H1 (cell line): Measurements from ENCODE around the gene OSBPL3. TPM values are rescaled to one million over a fixed set of nuclear protein-coding genes. Genes with fewer than 3 reads are reported as not detected.

Source experiments
- CBX5 ChIP-seq: fragments of 300-800, 300-1000 bp; sonication (generic); IDR thresholded peaks from 2 replicates; pipeline ENCODE4 v1.7.1; 2016; ENCODE audit warnings: antibody characterized with exemption, low read length, low read depth
- GABPA ChIP-seq: IDR thresholded peaks from 2 replicates; pipeline ENCODE4 v1.6.1; 2011; ENCODE audit warnings: mild to moderate bottlenecking, low read length, moderate library complexity, borderline replicate concordance; ENCODE audit not compliant: insufficient read depth
- TEAD4 ChIP-seq: IDR thresholded peaks from 2 replicates; pipeline ENCODE4 v1.6.1; 2012; ENCODE audit warnings: low read depth, low read length, inconsistent platforms, mixed read lengths
- USF2 ChIP-seq: IDR thresholded peaks from 2 replicates; pipeline ENCODE4 v1.6.1; 2011; ENCODE audit warnings: low read length, improper control_type of control experiment
- polyA plus RNA-seq, 7 experiments: library from polyadenylated mRNA; depleted of rRNA in 3 of 7; stranded (reverse) in 5 of 7; unstranded in 2 of 7; fragments of >200 nt in 5 of 7; fragments of 200-250 nt in 2 of 7; gene quantifications; 1 replicate in 5 of 7; 2 replicates in 1 of 7; 4 replicates in 1 of 7; pipeline versions ENCODE4 v1.2.1 to v1.2.3, GENCODE V29; 2011 to 2013; ENCODE audit warnings: missing spikeins in 2 of 7, mixed read lengths in 2 of 7
- total RNA-seq: library from RNA; stranded (reverse); fragmentation: NEBNext Ultra II Directional; extraction: Animal tissue kit (Norgen Biotek cat#: 25700); gene quantifications from 2 replicates; pipeline ENCODE4 v1.2.1, GENCODE V29; 2021

OSBPL3 gene
- total and polyA plus RNA-seq, 2 of the 8 experiments (the other 6 are each of a cell fraction or from before 2014, with no cell fraction given), result 2.8 to 13.9 TPM

DNA sequence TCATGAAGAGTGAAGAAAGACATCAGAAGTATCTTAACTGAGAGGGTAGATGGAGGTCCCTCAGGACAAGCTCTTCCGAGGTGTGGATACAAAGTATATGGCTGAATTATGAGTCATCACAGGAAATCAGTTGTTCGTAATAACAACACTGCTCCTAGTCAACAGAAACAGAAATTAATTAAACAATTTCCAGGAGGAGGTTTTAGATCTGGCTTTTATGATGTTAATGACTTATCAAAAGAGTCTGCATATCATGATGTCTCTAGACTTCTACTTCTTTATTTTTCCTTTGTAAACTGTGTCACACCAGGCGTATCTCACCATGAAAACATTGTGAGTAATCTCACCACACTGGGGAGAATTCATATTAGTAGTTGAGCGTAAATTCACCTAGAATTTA, 31.2 kb downstream of the OSBPL3 start (continued):
- TF ChIP-seq GABPA, result no peak
- no peak for TF ChIP-seq TEAD4
- no peak for TF ChIP-seq USF2
- TF ChIP-seq CBX5, result no peak
